Measurements from ENCODE around the gene NRBF2. TPM values are rescaled to one million over a fixed set of nuclear protein-coding genes. Genes with fewer than 3 reads are reported as not detected.

NRBF2 gene
- total and polyA plus RNA-seq, 2 of the 4 experiments (the other 2 are of a cell fraction), result 19.9 to 20.6 TPM

- Histone ChIP-seq H3K4ac (ENCODE audit: low read depth, low read length) (peak overlapping the region; percentile 68), H3K18ac (ENCODE audit: low read depth, low read length) (peak overlapping the region; percentile 11), H4K8ac (ENCODE audit: low read depth in 2 of 2, low read length in 2 of 2) (peak overlapping the region in 1 of 2 experiments; percentile 78; a peak in 3 of 4 replicates), H3K9me3 (ENCODE audit: control insufficient read depth, insufficient read depth, low read length) (no peaks in the 10 kb centered on the region), H2BK5ac (ENCODE audit: low read depth, low read length, poor library complexity, severe bottlenecking) (peak overlapping the region; percentile 66), H2BK20ac (ENCODE audit: low read depth, low read length) (no peak overlapping the region), H4K91ac (ENCODE audit: insufficient read depth, low read depth, low read length) (peak overlapping the region; percentile 44; the same call in 1 of the 2 replicates), H3K9me1 (ENCODE audit: insufficient read depth, low read length) (peaks cover 3% of the 10 kb centered on the region), H3K27ac (ENCODE audit: insufficient read depth, low read length) (peak overlapping the region; percentile 80), H3K4me3 (ENCODE audit: insufficient read depth, low read depth, low read length) (peak overlapping the region; percentile 82), H3K27me3 (ENCODE audit: control insufficient read depth, insufficient read depth, low read length) (no peaks in the 10 kb centered on the region), H4K20me1 (ENCODE audit: insufficient read depth, low read length) (peaks cover 24% of the 10 kb centered on the region), H2AFZ (replicated peaks; ENCODE audit: low read length, poor library complexity) (peak overlapping the region; percentile 79), H3K4me1 (ENCODE audit: control insufficient read depth, insufficient read depth, low read length) (peaks cover 2% of the 10 kb centered on the region; the same call in 1 of the 2 replicates), H3K23ac (ENCODE audit: low read depth, low read length) (peak overlapping the region; percentile 89), H3K9ac (ENCODE audit: low read depth, low read length) (peak overlapping the region; percentile 85), H3K56ac (ENCODE audit: extremely low read depth, insufficient read depth, low read length) (peak overlapping the region; percentile 64), H2AK5ac (ENCODE audit: low read depth, low read length) (peak overlapping the region; percentile 0), H3K79me1 (ENCODE audit: low read depth in 1 of 2, low read length in 2 of 2) (peaks cover 5 to 30% of the 10 kb centered on the region in 2 experiments; a peak in 3 of 4 replicates), H3K36me3 (ENCODE audit: control insufficient read depth, insufficient read depth, low read length) (no peaks in the 10 kb centered on the region), H2BK120ac (ENCODE audit: low read depth, low read length) (no peak overlapping the region), H3K4me2 (ENCODE audit: low read depth, low read length) (peak overlapping the region; percentile 99), H4K5ac (ENCODE audit: low read depth, low read length) (peak overlapping the region; percentile 16; the same call in 1 of the 2 replicates), H2BK15ac (ENCODE audit: low read depth, low read length) (no peak overlapping the region), H2AK9ac (replicated peaks; ENCODE audit: low read depth, low read length, poor library complexity) (peak overlapping the region; percentile 89), H3K14ac (replicated peaks; ENCODE audit: low read depth, low read length) (peak overlapping the region; percentile 70)
- CTCF ChIA-PET, result interaction anchor here (0.5 kb wide), 1 partner anchor 570 kb away, joined by 3 read pairs; no protein-coding TSS in a partner anchor
- WGBS, 2 experiments (ENCODE audit: extremely low coverage in 2 of 2, insufficient read length in 1 of 2), result no CpG with 5 or more reads among the region's 9 CpGs
- BruUV-seq (replicated peaks), result no TSS peak
- intact Hi-C loops (cut with micrococcal nuclease), result no loop called here
- dilution Hi-C loops (cut with HindIII; ENCODE audit: low sequenced_read_pairs, unreplicated experiment), result no loop called here
- POLR2A ChIA-PET (ENCODE audit: unreplicated experiment), result interaction anchor here (0.6 kb wide), 1 partner anchor 520 kb away, joined by 9 read pairs; no protein-coding TSS in a partner anchor
- TF ChIP-seq USF2 (IDR thresholded peaks at IDR 0.05; ENCODE audit: low read depth, low read length) (no peak), CEBPB (IDR thresholded peaks at IDR 0.05; ENCODE audit: low read depth, low read length) (peak; percentile 49; the same call in 1 of the 2 replicates), MAZ (IDR thresholded peaks at IDR 0.05; ENCODE audit: borderline replicate concordance, low read depth, low read length) (no peak), MXI1 (IDR thresholded peaks at IDR 0.05; ENCODE audit: borderline replicate concordance, low read depth, low read length) (no peak), ELK1 (IDR thresholded peaks at IDR 0.05; ENCODE audit: borderline replicate concordance, low read depth, low read length) (no peak), POLR2A (IDR thresholded peaks at IDR 0.05; ENCODE audit: low read depth, low read length) (no peak), MAFK (IDR thresholded peaks at IDR 0.05; ENCODE audit: low read depth, low read length) (no peak), RFX5 (IDR thresholded peaks at IDR 0.05; ENCODE audit: low read depth, low read length) (no peak), FOS (IDR thresholded peaks at IDR 0.05; ENCODE audit: low read depth, low read length) (no peak), NFE2L2 (IDR thresholded peaks at IDR 0.05; ENCODE audit: low read depth, low read length) (no peak), CHD1 (IDR thresholded peaks at IDR 0.05; ENCODE audit: low read depth, low read length) (peak; percentile 76; the same call in 1 of the 2 replicates), CTCF (conservative IDR thresholded peaks at IDR 0.05; ENCODE audit: low read depth, low read length) (no peak)
- DNase-seq (peak; percentile 53), ATAC-seq (ENCODE audit: low read depth) (no peak)
- in situ Hi-C loops (cut with MboI; ENCODE audit: low sequenced_read_pairs), result loop anchor here (25.0 kb wide), 1 partner anchor 1047 kb away; no protein-coding TSS in a partner anchor
These were observed 861 bp downstream of the NRBF2 start for GRCh38 chr10:63133821-63134557.

Data from IMR-90 (cell line).